Naive B cell (primary cell): ENCODE results near the gene HACD1. TPM values are rescaled to one million over a fixed set of nuclear protein-coding genes. Genes with fewer than 3 reads are reported as not detected.
A peak's percentile ranks its signal among the peaks of the same experiment; 100 is the strongest.

Experiments used
- ATAC-seq, 2 donors: fragments of 150-1000 bp; cut with Tn5 transposase; 2 replicates each; pipeline ENCODE4 v1.10.0; 2021; ENCODE audit warnings: low read depth in 2 of 2, mild to moderate bottlenecking in 2 of 2, moderate library complexity in 2 of 2
- DNase-seq: peaks from one replicate; pipeline ENCODE4 v3.0.0; 2022
- H3K27ac Mint-ChIP-seq, 6 donors: one replicate each; pipeline ENCODE4 v1.8.0; 2020 to 2022; ENCODE audit warnings: mild to moderate bottlenecking in 6 of 6, mixed read lengths in 6 of 6, moderate library complexity in 5 of 6, inconsistent platforms in 2 of 6
- H3K27me3 Mint-ChIP-seq, 3 donors: one replicate each; pipeline ENCODE4 v1.8.0; 2021 to 2022; ENCODE audit warnings: mixed read lengths in 3 of 3, mild to moderate bottlenecking in 1 of 3
- H3K36me3 Mint-ChIP-seq, 2 donors: one replicate each; pipeline ENCODE4 v1.8.0; 2020 to 2022; ENCODE audit warnings: mixed read lengths in 2 of 2, inconsistent platforms in 1 of 2, mild to moderate bottlenecking in 1 of 2
- H3K4me1 Mint-ChIP-seq, 3 donors: one replicate each; pipeline ENCODE4 v1.8.0; 2020 to 2022; ENCODE audit warnings: mixed read lengths in 3 of 3, inconsistent platforms in 1 of 3, mild to moderate bottlenecking in 1 of 3, moderate library complexity in 1 of 3
- H3K4me3 Mint-ChIP-seq, 8 donors: one replicate each; pipeline ENCODE4 v1.8.0; 2020 to 2022; ENCODE audit warnings: mild to moderate bottlenecking in 8 of 8, mixed read lengths in 8 of 8, moderate library complexity in 8 of 8, inconsistent platforms in 2 of 8
- H3K9me3 Mint-ChIP-seq, 7 donors: one replicate each; pipeline ENCODE4 v1.8.0; 2020 to 2022; ENCODE audit warnings: mixed read lengths in 7 of 7, mild to moderate bottlenecking in 5 of 7, inconsistent platforms in 2 of 7, moderate library complexity in 1 of 7
- polyA plus RNA-seq, 6 donors: library from polyadenylated mRNA; unstranded; fragments of 300-500 nt; fragmentation: Illumina TruSeq; gene quantifications; one replicate each; pipeline ENCODE4 v1.2.3, GENCODE V29; 2021; ENCODE audit warnings: low read depth in 6 of 6

HACD1 gene
- polyA plus RNA-seq, 6 donors from 2014 or later: 0.43 to 0.44 TPM; not detected in 4

DNA sequence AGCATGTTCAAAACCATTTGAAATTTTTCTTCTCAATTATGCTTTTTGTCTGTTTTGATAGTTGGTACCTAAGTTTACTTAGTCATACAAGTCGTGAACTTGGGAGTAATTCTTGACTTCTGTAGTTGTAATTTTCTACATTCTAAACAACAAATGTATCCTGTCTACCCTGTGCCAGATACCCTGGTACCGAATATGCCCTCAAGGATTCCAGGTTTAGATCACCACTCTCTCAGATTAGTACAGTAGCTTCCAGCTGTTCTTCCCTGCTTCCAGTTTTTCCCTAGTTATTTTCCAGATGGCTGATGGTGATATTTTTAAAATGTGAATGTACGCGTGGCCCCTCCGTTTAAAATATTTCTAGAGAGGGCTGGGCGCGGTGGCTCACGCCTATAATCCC lies 33.2 kb upstream of the HACD1 start:
- no peaks in the 10 kb centered on the region for H3K27me3 Mint-ChIP-seq
- no peak for ATAC-seq
- no peak for DNase-seq
- H3K4me3 Mint-ChIP-seq: peak overlapping the region in 1 of 8 donors; percentile 30
- H3K36me3 Mint-ChIP-seq: peaks cover 0 to 31% of the 10 kb centered on the region in 2 donors
- peaks cover 48 to 60% (median 50%) of the 10 kb centered on the region in 3 donors for H3K4me1 Mint-ChIP-seq
- H3K27ac Mint-ChIP-seq: peak overlapping the region in 1 of 6 donors; percentile 87
- peaks cover 2 to 13% (median 7%) of the 10 kb centered on the region in 7 donors for H3K9me3 Mint-ChIP-seq

DNA sequence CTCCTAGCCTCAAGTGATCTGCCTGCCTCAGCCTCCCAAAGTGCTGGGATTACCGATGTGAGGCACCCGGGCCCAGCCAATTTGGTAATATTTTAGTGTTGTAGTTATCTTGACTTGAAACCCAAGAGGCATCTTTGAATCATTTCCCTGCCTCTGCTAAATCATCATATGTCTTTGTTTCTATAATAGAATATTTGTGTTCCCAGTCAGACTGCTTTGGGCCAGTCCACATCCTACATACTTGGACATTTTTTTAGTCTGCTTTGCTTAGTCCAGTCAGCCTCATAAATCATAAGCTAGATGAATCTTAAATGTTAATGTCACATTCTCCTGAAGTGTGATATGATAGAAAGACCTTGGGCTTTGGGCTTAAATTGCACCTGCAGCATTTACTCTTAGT lies 32.7 kb upstream of the HACD1 start:
- no peak for DNase-seq
- no peak for ATAC-seq
- Mint-ChIP-seq H3K9me3 (peaks cover 2 to 13% (median 7%) of the 10 kb centered on the region in 7 donors), H3K4me3 (peak overlapping the region in 1 of 8 donors; percentile 30), H3K27me3 (no peaks in the 10 kb centered on the region), H3K4me1 (peaks cover 48 to 60% (median 50%) of the 10 kb centered on the region in 3 donors), H3K27ac (peak overlapping the region in 2 of 6 donors; percentile 3 to 36), H3K36me3 (peaks cover 0 to 31% of the 10 kb centered on the region in 2 donors)

DNA sequence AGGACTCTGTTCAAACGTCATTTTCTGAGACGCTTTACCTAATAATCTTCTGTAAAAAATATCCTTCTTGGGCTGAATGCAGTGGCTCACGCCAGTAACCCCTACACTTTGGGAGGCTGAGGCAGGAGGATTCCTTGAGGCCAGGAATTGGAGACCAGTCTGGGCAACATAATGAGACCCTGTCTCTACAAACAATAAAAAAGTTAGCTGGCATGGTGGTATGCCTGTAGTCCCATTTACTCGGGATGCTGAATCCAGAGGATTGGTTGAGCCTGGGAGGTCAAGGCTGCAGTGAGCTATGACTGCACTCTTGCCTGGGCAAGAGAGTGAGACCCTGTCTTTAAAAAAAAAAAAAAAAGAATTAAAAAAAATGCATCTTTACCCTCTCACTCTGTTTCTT lies 31.9 kb upstream of the HACD1 start:
- ATAC-seq (no peak), DNase-seq (no peak)
- H3K4me3 Mint-ChIP-seq: peak overlapping the region in 1 of 8 donors; percentile 61
- peaks cover 2 to 13% (median 7%) of the 10 kb centered on the region in 7 donors for H3K9me3 Mint-ChIP-seq
- H3K27ac Mint-ChIP-seq: peak overlapping the region in 4 of 6 donors; percentile 27 to 78 (median 52)
- H3K4me1 Mint-ChIP-seq: peaks cover 51 to 62% (median 53%) of the 10 kb centered on the region in 3 donors
- no peaks in the 10 kb centered on the region for H3K27me3 Mint-ChIP-seq
- H3K36me3 Mint-ChIP-seq: peaks cover 0 to 31% of the 10 kb centered on the region in 2 donors

DNA sequence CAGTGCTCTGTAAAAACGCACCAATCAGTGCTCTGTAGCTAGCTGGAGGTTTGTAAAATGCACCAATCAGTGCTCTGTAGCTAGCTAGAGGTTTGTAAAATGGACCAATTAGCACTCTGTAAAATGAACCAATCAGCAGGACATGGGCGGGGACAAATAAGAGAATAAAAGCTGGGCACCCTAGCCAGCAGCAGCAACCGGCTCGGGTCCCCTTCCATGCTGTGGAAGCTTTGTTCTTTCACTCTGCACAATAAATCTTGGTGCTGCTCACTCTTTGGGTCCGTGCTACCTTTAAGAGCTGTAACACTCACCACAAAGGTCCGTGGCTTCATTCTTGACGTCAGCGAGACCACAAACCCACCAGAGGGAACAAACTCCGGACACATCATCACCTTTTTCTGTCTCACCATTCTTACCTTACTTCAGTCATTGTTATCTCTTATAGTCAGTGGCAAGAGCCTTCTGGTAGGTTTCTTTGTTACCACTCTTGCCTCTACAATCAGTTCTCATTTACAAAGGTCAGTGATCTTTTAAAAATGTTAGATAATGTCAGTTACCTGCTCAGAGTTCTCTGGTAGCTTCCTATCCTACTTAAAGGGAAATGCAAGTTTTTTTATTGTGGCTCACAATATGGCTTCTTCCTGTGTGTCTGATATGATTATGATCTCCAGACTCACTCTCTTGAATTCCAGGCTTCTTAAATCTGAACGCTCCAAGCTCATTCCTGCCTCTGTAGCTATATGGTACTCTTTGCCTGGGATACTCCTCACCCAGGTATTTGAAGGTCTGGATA lies 31.3 kb upstream of the HACD1 start:
- H3K4me1 Mint-ChIP-seq: peaks cover 52 to 57% (median 53%) of the 10 kb centered on the region in 3 donors
- peak overlapping the region in 4 of 6 donors; percentile 18 to 78 (median 62) for H3K27ac Mint-ChIP-seq
- ATAC-seq (no peak), DNase-seq (peak; percentile 27)
- no peaks in the 10 kb centered on the region for H3K27me3 Mint-ChIP-seq
- peaks cover 0 to 9% (median 6%) of the 10 kb centered on the region in 7 donors for H3K9me3 Mint-ChIP-seq
- H3K36me3 Mint-ChIP-seq: peaks cover 0 to 26% of the 10 kb centered on the region in 2 donors
- peak overlapping the region in 2 of 8 donors; percentile 30 to 83 for H3K4me3 Mint-ChIP-seq

DNA sequence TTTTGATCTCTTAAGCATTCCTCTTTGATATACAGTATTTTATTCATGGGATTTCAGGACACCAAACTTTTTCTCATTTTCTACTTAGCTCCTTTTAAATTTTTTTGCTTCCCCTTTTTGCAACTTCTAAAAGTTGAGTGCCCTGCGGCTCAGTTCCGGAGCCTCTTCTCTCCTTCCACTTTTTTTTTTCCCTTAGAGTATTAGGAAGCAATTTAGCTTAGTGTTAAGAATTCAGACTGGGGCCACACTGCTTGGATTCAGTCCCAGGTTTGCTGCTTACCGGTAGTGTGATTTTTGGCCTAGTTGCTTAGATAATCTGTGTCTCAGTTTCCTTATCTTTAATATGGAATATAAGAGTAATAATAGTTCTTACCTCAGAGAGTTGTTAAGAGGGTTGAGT lies 30.2 kb upstream of the HACD1 start:
- peak overlapping the region in 3 of 6 donors; percentile 36 to 72 (median 52) for H3K27ac Mint-ChIP-seq

DNA sequence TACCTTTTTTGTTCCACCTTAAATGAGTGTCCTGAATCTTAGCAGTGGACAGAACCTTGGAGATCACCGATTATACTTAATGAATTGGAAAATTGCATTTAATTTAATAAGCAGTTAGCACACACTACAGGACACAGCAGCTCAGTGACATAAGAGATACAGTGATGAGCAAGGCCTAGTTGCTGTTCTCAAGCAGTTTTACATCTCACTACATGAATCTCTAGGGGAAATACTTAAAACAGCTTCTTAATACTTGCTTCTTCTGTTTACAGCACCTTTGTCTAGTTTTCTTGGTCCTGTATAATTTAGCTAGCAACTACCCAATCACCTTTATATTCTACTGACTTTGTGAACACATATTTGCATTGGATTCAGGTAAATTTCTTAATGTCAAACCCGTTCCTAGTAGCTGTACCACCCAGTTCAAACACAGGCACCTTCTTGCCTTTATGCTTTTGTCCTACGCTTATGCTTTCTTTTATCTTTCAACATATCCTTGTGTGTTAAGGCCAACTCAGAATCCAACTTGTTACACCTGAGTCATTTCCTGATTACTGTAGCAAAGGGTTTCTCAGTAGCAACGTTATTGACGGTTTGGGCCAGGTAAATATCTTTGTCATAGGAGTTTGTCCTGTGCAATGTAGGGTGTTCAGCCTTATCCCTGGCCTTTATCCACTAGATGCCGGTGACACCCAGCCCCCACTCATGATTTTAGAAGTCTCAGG lies 28.6 kb upstream of the HACD1 start:
- H3K4me1 Mint-ChIP-seq: peaks cover 45 to 64% (median 48%) of the 10 kb centered on the region in 3 donors

More for the DNA sequence above, 30.2 kb upstream of the HACD1 start:
- Mint-ChIP-seq H3K9me3 (no peaks in the 10 kb centered on the region), H3K27me3 (no peaks in the 10 kb centered on the region), H3K4me1 (peaks cover 52 to 61% (median 57%) of the 10 kb centered on the region in 3 donors), H3K36me3 (peaks cover 0 to 18% of the 10 kb centered on the region in 2 donors), H3K4me3 (peak overlapping the region in 6 of 8 donors; percentile 5 to 83 (median 65))
- ATAC-seq: no peak
- DNase-seq: no peak

DNA sequence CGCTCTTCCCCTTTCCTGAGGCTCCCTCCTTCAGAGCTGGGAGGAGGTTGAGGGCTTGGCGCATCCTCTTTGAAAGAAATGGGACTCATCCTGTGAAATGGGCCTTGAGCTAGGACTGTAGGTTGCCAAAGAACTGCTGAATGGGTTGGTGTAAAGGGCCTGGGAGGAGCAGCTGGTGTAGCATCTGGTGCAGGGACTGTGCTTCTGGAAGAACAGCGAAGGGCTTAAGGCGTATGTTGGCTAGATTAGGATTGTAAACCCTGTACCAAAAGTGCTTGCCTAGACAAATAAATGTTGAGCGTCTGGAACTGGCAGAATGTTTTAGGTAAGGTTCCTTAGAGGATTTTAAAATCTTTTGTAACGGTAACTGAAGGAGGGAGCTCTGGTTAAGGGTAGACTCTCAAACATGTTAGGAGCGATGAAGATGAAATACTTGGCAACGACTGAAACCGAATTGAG lies 27.3 kb upstream of the HACD1 start:
- Mint-ChIP-seq H3K36me3 (peaks cover 0 to 16% of the 10 kb centered on the region in 2 donors), H3K27ac (peak overlapping the region; percentile 100), H3K9me3 (peaks cover 0 to 1% (median 0%) of the 10 kb centered on the region in 7 donors), H3K4me3 (peak overlapping the region; percentile 92 to 99 (median 98)), H3K4me1 (peaks cover 48 to 64% (median 49%) of the 10 kb centered on the region in 3 donors), H3K27me3 (no peaks in the 10 kb centered on the region)
- DNase-seq: no peak
- ATAC-seq: peak; percentile 12 to 20

More for the DNA sequence above, 28.6 kb upstream of the HACD1 start:
- Mint-ChIP-seq H3K27me3 (no peaks in the 10 kb centered on the region), H3K9me3 (no peaks in the 10 kb centered on the region), H3K4me3 (peak overlapping the region in 7 of 8 donors; percentile 51 to 99 (median 98)), H3K27ac (peak overlapping the region in 5 of 6 donors; percentile 7 to 100 (median 39)), H3K36me3 (peaks cover 0 to 18% of the 10 kb centered on the region in 2 donors)
- ATAC-seq (no peak), DNase-seq (no peak)

DNA sequence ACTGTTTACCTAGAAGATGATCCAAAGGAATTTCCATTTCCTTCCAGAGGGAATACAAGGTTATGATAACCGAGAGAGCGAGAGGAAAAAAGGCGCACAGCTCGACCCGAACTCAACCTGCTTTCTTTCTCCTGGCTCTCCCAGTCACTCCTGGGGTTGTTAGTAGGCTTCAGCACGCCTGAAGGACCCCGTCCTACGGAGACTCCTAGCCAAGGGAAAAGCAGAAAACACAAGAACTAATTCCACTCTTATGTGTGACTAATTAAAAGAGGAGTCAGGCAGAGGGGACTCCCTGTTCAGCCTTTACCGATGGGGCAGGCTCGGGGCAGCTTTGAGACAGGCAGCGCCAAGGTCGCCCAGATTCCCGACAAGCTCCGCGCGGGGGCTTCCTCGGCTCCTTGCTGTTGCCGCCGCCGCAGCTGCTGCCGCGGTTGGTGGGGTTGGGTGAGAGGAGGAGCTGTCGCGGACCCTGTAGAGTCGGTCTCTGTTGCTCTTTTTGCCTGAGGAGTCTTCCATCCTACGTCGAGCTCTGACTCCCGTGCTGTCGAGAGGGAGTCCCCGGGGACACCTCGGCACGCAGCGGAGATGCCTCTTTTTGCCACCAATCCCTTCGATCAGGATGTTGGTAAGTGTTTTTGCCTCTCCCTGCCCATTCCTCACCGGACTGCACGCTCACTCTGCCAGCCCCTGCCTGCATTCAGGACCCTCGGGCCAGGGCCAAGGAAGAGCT lies 26.7 kb upstream of the HACD1 start, which contains the start of gene STAM:
Gene STAM, plus strand, starts transcription at position 397 of the 730 bp plus-strand sequence. Its CDS starts 189 bp downstream, at position 586.
- Mint-ChIP-seq H3K27me3 (no peaks in the 10 kb centered on the region), H3K36me3 (peaks cover 0 to 16% of the 10 kb centered on the region in 2 donors), H3K4me1 (peaks cover 42 to 62% (median 44%) of the 10 kb centered on the region in 3 donors), H3K9me3 (peaks cover 0 to 1% (median 0%) of the 10 kb centered on the region in 7 donors), H3K27ac (peak within 1 kb of the TSS; percentile 100), H3K4me3 (peak within 1 kb of the TSS; percentile 92 to 99 (median 98))
- DNase-seq (peak; percentile 93), ATAC-seq (peak; percentile 92 to 95)

DNA sequence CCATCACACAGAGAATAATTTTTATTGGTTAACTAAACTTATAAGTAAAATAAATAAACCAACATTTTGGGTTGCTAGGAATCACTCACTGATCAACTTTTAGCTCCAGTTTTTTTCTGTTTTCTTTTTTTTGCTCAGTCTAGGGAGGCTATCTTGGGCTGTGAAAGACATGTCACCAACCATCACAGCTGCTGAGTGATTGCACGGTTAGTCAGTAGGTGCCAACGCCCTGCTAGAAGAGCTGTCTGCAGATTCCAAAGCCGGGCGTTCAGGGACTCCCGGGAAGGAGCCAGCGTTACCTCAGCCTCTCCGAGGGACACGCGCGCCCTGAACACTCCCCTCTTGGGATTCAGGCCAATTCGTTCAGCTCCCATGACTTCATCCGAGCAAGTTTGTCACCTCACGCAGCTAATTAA lies 26.2 kb upstream of the HACD1 start:
- Mint-ChIP-seq H3K9me3 (peaks cover 0 to 1% (median 0%) of the 10 kb centered on the region in 7 donors), H3K36me3 (peaks cover 0 to 10% of the 10 kb centered on the region in 2 donors), H3K27me3 (no peaks in the 10 kb centered on the region), H3K27ac (peak overlapping the region; percentile 100), H3K4me1 (peaks cover 37 to 57% (median 38%) of the 10 kb centered on the region in 3 donors), H3K4me3 (peak overlapping the region; percentile 92 to 99 (median 98))
- no peak for DNase-seq
- peak; percentile 10 to 12 for ATAC-seq

DNA sequence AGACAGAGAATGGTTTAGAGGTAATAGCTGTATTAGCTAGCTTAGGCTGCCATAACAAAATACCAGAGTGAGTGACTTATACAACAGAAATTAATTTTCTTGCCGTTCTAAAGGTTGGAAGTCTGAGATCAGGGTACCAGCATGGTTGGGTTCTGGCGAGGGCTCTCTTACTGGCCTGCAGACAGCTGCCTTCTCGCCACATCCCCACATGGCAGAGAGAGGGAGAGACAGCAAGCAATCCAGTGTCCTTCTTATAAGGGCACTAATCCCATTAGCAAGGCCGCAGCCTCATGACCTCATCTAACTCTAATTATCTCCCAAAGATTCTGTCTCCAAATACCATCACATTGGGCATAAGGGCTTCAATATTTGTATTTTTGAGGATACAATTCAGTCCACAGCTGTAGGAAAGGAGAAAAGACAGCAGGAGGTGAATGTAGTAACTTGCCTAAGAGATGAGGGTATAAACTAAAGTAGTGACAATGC lies 23.2 kb upstream of the HACD1 start:
- ATAC-seq: no peak
- H3K4me1 Mint-ChIP-seq: peaks cover 12 to 33% (median 16%) of the 10 kb centered on the region in 3 donors
- H3K4me3 Mint-ChIP-seq: peak overlapping the region in 1 of 8 donors; percentile 5
- peak overlapping the region in 1 of 6 donors; percentile 41 for H3K27ac Mint-ChIP-seq
- H3K36me3 Mint-ChIP-seq: peaks cover 0 to 4% of the 10 kb centered on the region in 2 donors
- H3K9me3 Mint-ChIP-seq: peaks cover 0 to 1% (median 0%) of the 10 kb centered on the region in 7 donors
- H3K27me3 Mint-ChIP-seq: no peaks in the 10 kb centered on the region
- no peak for DNase-seq

DNA sequence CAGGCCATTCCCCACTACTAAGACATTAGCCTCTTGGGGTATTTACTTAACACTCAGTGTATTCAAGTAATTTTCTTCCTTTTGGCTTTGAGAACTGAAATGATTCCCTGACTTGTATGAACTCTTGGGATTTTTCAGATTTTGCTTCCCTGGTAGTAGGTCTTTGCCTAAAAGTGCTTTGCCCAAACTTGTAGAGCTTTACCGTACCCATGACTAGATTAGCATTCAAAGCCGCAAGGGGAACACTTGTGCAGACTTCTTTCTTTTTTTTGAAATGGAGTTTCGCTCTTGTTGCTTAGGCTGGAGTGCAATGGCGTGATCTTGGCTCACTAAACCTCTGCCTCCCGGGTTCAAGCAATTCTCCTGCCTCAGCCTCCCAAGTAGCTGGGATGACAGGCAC lies 20.7 kb upstream of the HACD1 start:
- Mint-ChIP-seq H3K27me3 (no peaks in the 10 kb centered on the region), H3K27ac (peak overlapping the region in 1 of 6 donors; percentile 64), H3K36me3 (peaks cover 0 to 4% of the 10 kb centered on the region in 2 donors), H3K9me3 (peaks cover 0 to 1% (median 0%) of the 10 kb centered on the region in 7 donors), H3K4me1 (peaks cover 0 to 11% (median 4%) of the 10 kb centered on the region in 3 donors), H3K4me3 (peak overlapping the region in 1 of 8 donors; percentile 6)
- no peak for DNase-seq
- no peak for ATAC-seq

DNA sequence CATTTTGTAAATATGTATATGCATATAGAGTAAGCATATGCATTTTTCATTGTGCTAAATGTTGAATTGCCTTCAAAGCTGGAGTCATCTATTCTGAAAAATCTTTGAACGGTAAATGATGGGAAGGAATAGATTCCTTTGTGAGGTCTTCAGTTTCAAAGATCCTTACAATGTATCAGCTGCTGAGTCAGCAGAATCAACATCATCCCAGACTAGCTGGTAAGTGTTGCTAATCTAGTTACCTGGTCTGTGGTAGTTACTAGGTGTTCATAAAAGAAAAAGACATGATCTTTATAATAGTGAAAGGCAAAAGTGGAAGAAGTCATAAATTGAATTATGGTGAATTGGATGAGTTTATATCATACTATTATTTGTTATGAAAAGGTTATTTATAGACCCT lies 16.2 kb upstream of the HACD1 start:
- no peaks in the 10 kb centered on the region for H3K27me3 Mint-ChIP-seq
- H3K27ac Mint-ChIP-seq: no peak overlapping the region
- no peaks in the 10 kb centered on the region for H3K36me3 Mint-ChIP-seq
- no peaks in the 10 kb centered on the region for H3K9me3 Mint-ChIP-seq
- no peak for ATAC-seq
- DNase-seq: no peak
- H3K4me3 Mint-ChIP-seq: no peak overlapping the region
- H3K4me1 Mint-ChIP-seq: peaks cover 0 to 4% (median 4%) of the 10 kb centered on the region in 3 donors
